ENCODE results near the gene AGFG2. TPM values are rescaled to one million over a fixed set of nuclear protein-coding genes. Genes with fewer than 3 reads are reported as not detected.

AGFG2 gene
- total and polyA plus RNA-seq, 8 donors: 21.2 to 34.9 (median 28.1) TPM

DNA sequence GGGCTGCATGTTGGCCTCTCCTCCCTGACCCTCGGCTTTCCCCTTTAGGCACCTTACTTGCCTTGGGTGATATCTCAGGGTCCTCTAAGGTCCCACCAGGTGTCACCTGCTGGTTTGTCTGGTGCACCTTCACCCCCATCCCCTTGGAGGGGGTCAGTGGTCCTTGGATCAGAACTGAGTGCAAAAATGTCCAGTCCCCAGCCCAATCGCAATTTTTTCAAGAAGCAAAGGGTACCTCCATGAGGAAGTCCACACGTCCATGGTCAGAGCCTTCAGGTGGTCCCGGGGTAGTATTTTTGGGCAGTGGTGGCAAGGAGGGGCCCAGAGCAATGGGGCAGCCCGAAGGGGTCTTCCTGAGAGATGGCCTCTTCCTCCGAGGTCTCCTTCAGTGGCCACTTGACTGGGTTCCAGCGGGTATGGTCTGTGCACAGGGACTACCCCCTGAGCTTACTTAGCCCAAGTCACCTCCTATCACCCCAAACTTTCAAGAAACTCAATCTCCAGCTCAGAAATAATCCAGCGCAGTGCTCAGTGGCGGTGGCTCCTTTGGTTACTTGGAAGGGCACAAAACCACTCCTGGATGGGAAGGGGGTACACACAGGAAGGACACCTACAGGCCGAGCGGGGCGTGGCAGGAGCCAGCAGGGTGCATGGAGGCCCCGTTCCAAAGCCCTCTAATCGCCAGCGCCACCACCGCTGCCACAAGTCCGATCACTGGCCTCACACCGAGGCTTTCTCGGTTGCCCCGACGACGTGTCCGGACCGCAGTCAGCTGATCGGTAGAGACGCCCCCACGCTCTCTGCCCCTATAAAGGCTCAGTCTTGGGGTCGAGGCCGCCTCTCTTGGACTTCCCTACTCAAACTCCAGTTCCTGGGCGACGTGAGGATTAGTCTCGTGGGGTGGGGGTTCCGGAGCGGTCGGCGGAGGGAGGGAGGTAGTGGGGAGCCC, 30.2 kb downstream of the AGFG2 start:
- H3K27me3 ChIP-seq: peaks cover 0 to 15% of the 10 kb centered on the region in 2 donors
- H3K4me1 ChIP-seq: peaks cover 12 to 34% of the 10 kb centered on the region in 2 donors
- intact Hi-C loops (cut with DNase I): loop anchor here in 1 of 2 donors (5.0 kb wide), 1 partner anchor 123 kb away; the partner anchor contains the start of gene GIGYF1
- DNase-seq: peak in 3 of 4 donors; percentile 61 to 84 (median 62)
- no peaks in the 10 kb centered on the region for H3K9me3 ChIP-seq
- peak; percentile 15 to 41 for TF ChIP-seq CTCF (IDR thresholded peaks at IDR 0.05)
- ATAC-seq: peak; percentile 62
- H3K36me3 ChIP-seq: peaks cover 0 to 34% of the 10 kb centered on the region in 2 donors
- H3K4me3 ChIP-seq: peak overlapping the region; percentile 10 to 16
- no peak overlapping the region for H3K27ac ChIP-seq

DNA sequence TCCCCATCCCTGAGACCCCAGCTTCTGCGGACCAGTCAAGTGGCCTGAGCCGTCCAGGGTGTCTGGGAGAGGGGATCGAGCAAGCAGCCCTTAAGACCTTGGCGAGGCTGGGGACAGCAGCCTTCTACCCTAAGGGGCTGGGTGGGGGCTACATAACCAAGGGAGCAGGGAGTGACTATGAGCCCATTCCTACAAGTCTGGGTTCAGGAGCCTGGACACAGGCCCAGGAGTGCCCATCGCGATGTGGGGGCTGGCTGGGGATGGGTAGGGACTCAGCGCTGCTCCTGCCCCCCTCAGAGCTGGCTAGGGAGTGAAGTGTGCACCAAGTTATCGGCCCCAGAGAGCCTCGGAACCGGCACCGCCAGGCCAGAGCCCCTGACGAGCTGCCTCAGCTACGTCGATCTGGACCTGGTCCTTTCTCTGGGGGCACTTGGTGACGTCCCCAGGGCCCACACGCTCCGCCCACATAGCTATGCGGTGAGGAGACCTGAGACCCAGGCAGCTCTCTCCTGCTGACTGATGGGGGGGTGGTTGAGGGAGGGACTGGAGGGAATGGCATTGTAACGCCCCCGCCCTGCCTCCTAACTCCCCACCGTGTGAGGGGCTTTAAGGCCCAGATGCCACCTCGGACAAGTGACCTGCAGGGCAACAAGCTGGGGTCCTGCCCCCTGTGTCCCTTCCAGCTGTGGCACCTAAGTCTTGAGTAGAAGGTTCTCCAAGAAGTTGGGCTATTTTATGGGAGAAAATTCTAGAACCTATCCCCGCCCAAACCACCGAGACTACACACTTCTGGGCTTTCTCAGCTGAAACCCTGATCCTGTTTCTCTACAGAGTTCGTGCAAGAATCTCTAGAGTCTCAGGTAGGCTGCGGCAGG, 32.2 kb downstream of the AGFG2 start:
- intact Hi-C loops (cut with DNase I): no loop called here
- H3K4me1 ChIP-seq: peaks cover 12 to 32% of the 10 kb centered on the region in 2 donors
- H3K4me3 ChIP-seq: no peak overlapping the region
- peaks cover 0 to 46% of the 10 kb centered on the region in 2 donors for H3K36me3 ChIP-seq
- peak in 1 of 4 donors; percentile 63 for DNase-seq
- H3K9me3 ChIP-seq: no peaks in the 10 kb centered on the region
- peaks cover 0 to 15% of the 10 kb centered on the region in 2 donors for H3K27me3 ChIP-seq
- H3K27ac ChIP-seq: no peak overlapping the region
- no peak for TF ChIP-seq CTCF (IDR thresholded peaks at IDR 0.05)
- ATAC-seq: no peak

GRCh38 chr7:100571829-100572116, 32.8 kb downstream of the AGFG2 start:
- peaks cover 0 to 51% of the 10 kb centered on the region in 2 donors for H3K36me3 ChIP-seq
- H3K4me3 ChIP-seq: no peak overlapping the region
- intact Hi-C loops (cut with DNase I): no loop called here
- H3K27me3 ChIP-seq: peaks cover 0 to 15% of the 10 kb centered on the region in 2 donors
- no peak for TF ChIP-seq CTCF (IDR thresholded peaks at IDR 0.05)
- no peak overlapping the region for H3K27ac ChIP-seq
- H3K4me1 ChIP-seq: peaks cover 12 to 32% of the 10 kb centered on the region in 2 donors
- ATAC-seq: no peak
- DNase-seq: peak in 1 of 4 donors; percentile 14
- H3K9me3 ChIP-seq: no peaks in the 10 kb centered on the region

- intact Hi-C loops (cut with DNase I): no loop called here
- no peak for TF ChIP-seq CTCF (IDR thresholded peaks at IDR 0.05)
- peaks cover 0 to 15% of the 10 kb centered on the region in 2 donors for H3K27me3 ChIP-seq
- DNase-seq (no peak), ATAC-seq (no peak)
- no peak overlapping the region for H3K27ac ChIP-seq
- H3K9me3 ChIP-seq: no peaks in the 10 kb centered on the region
- H3K4me3 ChIP-seq: no peak overlapping the region
- H3K4me1 ChIP-seq: peaks cover 12 to 32% of the 10 kb centered on the region in 2 donors
- peaks cover 0 to 57% of the 10 kb centered on the region in 2 donors for H3K36me3 ChIP-seq
Measured at GRCh38 chr7:100572281-100572948, 33.4 kb downstream of the AGFG2 start.
